Neuronal stem cell (in vitro differentiated cells): ENCODE data around the gene MAP3K9.

Source experiments
- DNase-seq: peaks from one replicate; pipeline ENCODE4 v3.0.0-alpha.2; 2013; ENCODE audit warnings: low spot score
- H2AFZ ChIP-seq: one replicate; pipeline ENCODE4 v1.6.1; 2013; ENCODE audit warnings: mild to moderate bottlenecking, low read length, inconsistent platforms
- H2AK5ac ChIP-seq: 2 replicates; pipeline ENCODE4 v1.6.1; 2013; ENCODE audit warnings: low read depth, mild to moderate bottlenecking, inconsistent platforms, low read length, moderate library complexity, mixed read lengths
- H2BK120ac ChIP-seq: 2 replicates; pipeline ENCODE4 v1.6.1; 2013; ENCODE audit warnings: low read depth, mild to moderate bottlenecking, inconsistent platforms, low read length, moderate library complexity, mixed read lengths
- H2BK12ac ChIP-seq: one replicate; pipeline ENCODE4 v1.6.1; 2013; ENCODE audit warnings: low read length, inconsistent platforms
- H2BK15ac ChIP-seq: 2 replicates; pipeline ENCODE4 v1.6.1; 2013; ENCODE audit warnings: mild to moderate bottlenecking, low read length, inconsistent platforms, mixed read lengths
- H2BK5ac ChIP-seq: one replicate; pipeline ENCODE4 v1.6.1; 2013; ENCODE audit warnings: inconsistent platforms, mild to moderate bottlenecking, low read length, moderate library complexity
- H3K14ac ChIP-seq: one replicate; pipeline ENCODE4 v1.6.1; 2013; ENCODE audit warnings: low read length, inconsistent platforms
- H3K18ac ChIP-seq: 2 replicates; pipeline ENCODE4 v1.6.1; 2013; ENCODE audit warnings: low read length, inconsistent platforms
- H3K23ac ChIP-seq: 2 replicates; pipeline ENCODE4 v1.6.1; 2013; ENCODE audit warnings: low read depth, mild to moderate bottlenecking, mixed read lengths, low read length, inconsistent platforms; ENCODE audit not compliant: poor library complexity
- H3K27ac ChIP-seq: replicated peaks from 3 replicates; pipeline ENCODE4 v1.5.1; 2013; ENCODE audit warnings: low read length, inconsistent platforms
- H3K27me3 ChIP-seq, 3 experiments: 2 replicates each; pipeline ENCODE4 v1.6.1; 2013; ENCODE audit warnings: low read length in 3 of 3, mild to moderate bottlenecking in 2 of 3, inconsistent platforms in 1 of 3, low read depth in 1 of 3, mixed read lengths in 1 of 3, moderate library complexity in 1 of 3; ENCODE audit not compliant: control insufficient read depth in 3 of 3, insufficient read depth in 3 of 3
- H3K36me3 ChIP-seq, 2 donors: replicated peaks in 1 of 2; 2 replicates each; pipeline ENCODE4 v1.6.1; 2013; ENCODE audit warnings: low read length in 2 of 2; ENCODE audit not compliant: control insufficient read depth in 2 of 2, insufficient read depth in 2 of 2
- H3K4ac ChIP-seq: 2 replicates; pipeline ENCODE4 v1.6.1; 2013; ENCODE audit warnings: inconsistent platforms, mild to moderate bottlenecking, low read length, moderate library complexity
- H3K4me1 ChIP-seq, 2 donors: 1 replicate in 1 of 2; 2 replicates in 1 of 2; pipeline ENCODE4 v1.6.1; 2013; ENCODE audit warnings: low read length in 2 of 2, low read depth in 1 of 2; ENCODE audit not compliant: control insufficient read depth in 2 of 2, insufficient read depth in 1 of 2
- H3K4me2 ChIP-seq: one replicate; pipeline ENCODE4 v1.6.1; 2013; ENCODE audit warnings: mild to moderate bottlenecking, low read length, inconsistent platforms; ENCODE audit not compliant: insufficient read depth, poor library complexity, severe bottlenecking
- H3K4me3 ChIP-seq, 2 donors: 2 replicates each; pipeline ENCODE4 v1.5.1; 2013; ENCODE audit warnings: low read length in 2 of 2, mild to moderate bottlenecking in 2 of 2, inconsistent platforms in 1 of 2, moderate library complexity in 1 of 2
- H3K79me1 ChIP-seq: one replicate; pipeline ENCODE4 v1.6.1; 2013; ENCODE audit warnings: low read depth, mild to moderate bottlenecking, inconsistent platforms, low read length, moderate library complexity
- H3K9ac ChIP-seq: one replicate; pipeline ENCODE4 v1.6.1; 2013; ENCODE audit warnings: mild to moderate bottlenecking, low read depth, low read length, inconsistent platforms; ENCODE audit not compliant: poor library complexity
- H3K9me3 ChIP-seq, 2 donors: replicated peaks in 1 of 2; 2 replicates each; pipeline versions ENCODE3 to v1.6.1; 2013; ENCODE audit warnings: low read length in 2 of 2, mild to moderate bottlenecking in 2 of 2, inconsistent platforms in 1 of 2, low read depth in 1 of 2, mixed read lengths in 1 of 2, moderate library complexity in 1 of 2; ENCODE audit not compliant: control insufficient read depth in 2 of 2, insufficient read depth in 1 of 2
- H4K8ac ChIP-seq: one replicate; pipeline ENCODE4 v1.6.1; 2013; ENCODE audit warnings: low read depth, mild to moderate bottlenecking, inconsistent platforms, low read length, moderate library complexity
- H4K91ac ChIP-seq: one replicate; pipeline ENCODE4 v1.6.1; 2013; ENCODE audit warnings: low read length, low read depth, mild to moderate bottlenecking, inconsistent platforms; ENCODE audit not compliant: poor library complexity
- WGBS, 2 donors: extraction: QIAGEN DNeasy Blood & Tissue Kit; methylation state at CpG; one replicate each; pipeline ENCODE4 v1.1.7; 2013; ENCODE audit warnings: missing lambda C conversion rate in 2 of 2, mixed read lengths in 1 of 2; ENCODE audit not compliant: insufficient read length in 2 of 2, insufficient replicate concordance in 1 of 2; ENCODE audit errors: extremely low coverage in 2 of 2; 5-methylcytosine and 5-hydroxymethylcytosine counted together

MAP3K9 gene

DNA sequence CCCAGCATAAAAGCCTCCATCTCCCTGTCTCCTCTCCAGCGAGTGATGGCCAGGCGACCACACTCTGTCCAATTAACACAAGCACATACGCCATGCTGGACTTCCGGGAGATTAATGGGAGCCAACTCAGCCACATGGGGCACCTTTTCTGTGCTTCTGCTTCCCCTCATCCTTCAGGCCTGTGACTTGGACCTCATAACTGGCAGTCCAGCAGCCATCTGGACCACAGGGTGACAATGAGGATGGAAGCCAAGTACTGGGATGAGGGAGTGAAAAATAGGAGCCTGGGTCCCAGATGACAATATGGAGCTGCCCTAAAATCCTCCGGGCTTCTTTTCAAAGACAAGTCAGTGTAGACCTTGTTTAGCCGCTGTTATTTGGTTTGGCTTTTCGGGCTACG lies 12.8 kb downstream of the MAP3K9 start:
- H3K36me3 ChIP-seq: peaks cover 13 to 18% of the 10 kb centered on the region in 2 donors
- no peak overlapping the region for H3K14ac ChIP-seq
- no peak overlapping the region for H3K18ac ChIP-seq
- no peak overlapping the region for H3K27ac ChIP-seq
- H2BK12ac ChIP-seq: no peak overlapping the region
- no CpG with 5 or more reads among the region's 8 CpGs for WGBS, 2 donors
- no peaks in the 10 kb centered on the region for H3K9me3 ChIP-seq
- H3K4me3 ChIP-seq: no peak overlapping the region
- no peak overlapping the region for H2BK5ac ChIP-seq
- H4K91ac ChIP-seq: no peak overlapping the region
- H3K27me3 ChIP-seq: no peaks in the 10 kb centered on the region
- peaks cover 0 to 1% of the 10 kb centered on the region in 2 donors for H3K4me1 ChIP-seq
- H4K8ac ChIP-seq: no peak overlapping the region
- no peak overlapping the region for H3K4me2 ChIP-seq
- H3K9ac ChIP-seq: no peak overlapping the region
- H2BK120ac ChIP-seq: no peak overlapping the region
- H2AK5ac ChIP-seq: no peak overlapping the region
- H3K23ac ChIP-seq: no peak overlapping the region
- H2BK15ac ChIP-seq: no peak overlapping the region
- peaks cover 2% of the 10 kb centered on the region for H3K79me1 ChIP-seq
- no peak overlapping the region for H2AFZ ChIP-seq
- no peak overlapping the region for H3K4ac ChIP-seq
- DNase-seq: no peak

DNA sequence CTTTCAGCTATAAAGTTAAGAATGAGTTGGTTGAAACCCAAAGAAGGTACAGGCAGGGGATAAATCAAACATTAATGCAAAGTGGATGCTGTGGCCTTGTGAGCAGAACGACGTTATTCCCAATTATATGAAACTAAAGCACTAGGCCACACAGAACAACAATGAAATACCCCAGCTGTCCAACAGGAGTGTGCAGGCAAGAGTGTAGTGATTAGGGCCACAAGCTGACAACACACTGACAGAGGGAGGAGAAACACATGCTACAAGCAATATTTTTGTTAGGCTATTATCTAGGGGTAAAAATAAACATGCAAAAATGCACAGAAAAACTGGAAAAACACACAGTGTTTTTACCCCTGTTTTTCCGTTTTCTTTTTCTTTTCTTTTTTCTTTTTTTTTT lies 15.0 kb downstream of the MAP3K9 start:
- no peak overlapping the region for H3K9ac ChIP-seq
- no peak for DNase-seq
- WGBS, 2 donors: no CpG with 5 or more reads among the region's 3 CpGs

DNA sequence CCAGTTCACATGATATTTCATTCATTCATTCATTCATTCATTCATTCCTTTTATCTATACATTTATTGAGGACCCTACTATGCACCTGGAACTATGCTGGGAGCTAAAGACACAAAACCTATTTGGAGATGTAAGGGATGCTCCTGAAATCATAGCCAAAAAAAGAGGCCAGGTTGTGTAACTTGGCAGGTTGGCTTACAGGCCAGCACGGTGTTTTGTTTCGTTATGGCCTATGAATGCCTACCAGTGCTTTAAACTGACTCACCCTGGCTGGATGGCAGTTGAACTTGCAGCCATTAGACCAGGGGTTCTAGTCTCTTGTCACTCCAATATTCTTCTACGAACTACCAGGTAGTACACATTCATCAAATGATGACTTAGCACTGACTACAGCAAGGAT lies 15.7 kb downstream of the MAP3K9 start:
- no peak overlapping the region for H3K9ac ChIP-seq
- H3K23ac ChIP-seq: no peak overlapping the region
- no peak overlapping the region for H2AFZ ChIP-seq
- no peak overlapping the region for H3K18ac ChIP-seq
- H3K4ac ChIP-seq: no peak overlapping the region
- no peak overlapping the region for H2AK5ac ChIP-seq
- no peak overlapping the region for H3K27ac ChIP-seq
- no peak for DNase-seq
- WGBS, 2 donors: no CpG with 5 or more reads among the region's 3 CpGs
- no peak overlapping the region for H4K8ac ChIP-seq
- no peak overlapping the region for H3K4me2 ChIP-seq
- no peak overlapping the region for H3K14ac ChIP-seq
- no peak overlapping the region for H2BK12ac ChIP-seq
- no peak overlapping the region for H4K91ac ChIP-seq
- H3K36me3 ChIP-seq: peaks cover 0 to 17% of the 10 kb centered on the region in 2 donors
- no peak overlapping the region for H2BK15ac ChIP-seq
- no peaks in the 10 kb centered on the region for H3K9me3 ChIP-seq
- no peak overlapping the region for H2BK5ac ChIP-seq
- H3K79me1 ChIP-seq: peaks cover 2% of the 10 kb centered on the region
- H2BK120ac ChIP-seq: no peak overlapping the region
- H3K4me3 ChIP-seq: no peak overlapping the region
- no peaks in the 10 kb centered on the region for H3K27me3 ChIP-seq
- H3K4me1 ChIP-seq: peaks cover 0 to 1% of the 10 kb centered on the region in 2 donors

More for the DNA sequence above, 15.0 kb downstream of the MAP3K9 start:
- H3K27ac ChIP-seq: no peak overlapping the region
- H2BK15ac ChIP-seq: no peak overlapping the region
- H4K91ac ChIP-seq: no peak overlapping the region
- no peak overlapping the region for H4K8ac ChIP-seq
- H3K27me3 ChIP-seq: no peaks in the 10 kb centered on the region
- no peak overlapping the region for H3K4ac ChIP-seq
- H3K4me1 ChIP-seq: peaks cover 0 to 1% of the 10 kb centered on the region in 2 donors
- H3K36me3 ChIP-seq: peaks cover 0 to 17% of the 10 kb centered on the region in 2 donors
- H3K14ac ChIP-seq: no peak overlapping the region
- H3K23ac ChIP-seq: no peak overlapping the region
- H2BK12ac ChIP-seq: no peak overlapping the region
- H2AK5ac ChIP-seq: no peak overlapping the region
- no peak overlapping the region for H3K4me2 ChIP-seq
- no peak overlapping the region for H2BK120ac ChIP-seq
- no peak overlapping the region for H3K4me3 ChIP-seq
- no peak overlapping the region for H3K18ac ChIP-seq
- peaks cover 2% of the 10 kb centered on the region for H3K79me1 ChIP-seq
- H2AFZ ChIP-seq: no peak overlapping the region
- H3K9me3 ChIP-seq: no peaks in the 10 kb centered on the region
- no peak overlapping the region for H2BK5ac ChIP-seq

DNA sequence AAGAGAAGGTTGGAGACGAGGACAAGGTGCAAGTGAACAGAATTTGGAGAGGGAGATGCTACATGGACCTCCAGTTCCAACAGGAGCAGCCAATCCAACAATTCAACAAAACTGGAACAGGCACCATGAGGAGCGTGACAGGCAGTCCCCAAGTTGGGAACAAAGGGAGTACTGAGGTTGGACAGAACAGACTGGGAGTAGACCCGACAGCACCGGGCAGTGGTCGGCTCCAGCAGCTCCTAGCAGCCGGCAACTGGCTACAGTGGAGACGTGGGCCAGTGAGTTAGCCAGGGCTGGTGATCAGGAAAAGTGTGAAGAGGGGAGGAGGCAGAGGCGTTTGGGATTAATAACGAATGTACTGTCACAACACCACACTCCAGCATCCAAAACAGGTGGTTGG lies 16.4 kb downstream of the MAP3K9 start:
- peaks cover 2% of the 10 kb centered on the region for H3K79me1 ChIP-seq
- peaks cover 0 to 1% of the 10 kb centered on the region in 2 donors for H3K4me1 ChIP-seq
- no peak overlapping the region for H2BK15ac ChIP-seq
- H4K8ac ChIP-seq: no peak overlapping the region
- H3K23ac ChIP-seq: no peak overlapping the region
- H4K91ac ChIP-seq: no peak overlapping the region
- H3K18ac ChIP-seq: no peak overlapping the region
- no peaks in the 10 kb centered on the region for H3K9me3 ChIP-seq
- no peak overlapping the region for H2BK12ac ChIP-seq
- no peak overlapping the region for H3K27ac ChIP-seq
- H2BK5ac ChIP-seq: no peak overlapping the region
- no peak overlapping the region for H2AK5ac ChIP-seq
- no CpG with 5 or more reads among the region's 9 CpGs for WGBS, 2 donors
- peaks cover 0 to 17% of the 10 kb centered on the region in 2 donors for H3K36me3 ChIP-seq
- H3K27me3 ChIP-seq: no peaks in the 10 kb centered on the region
- H3K14ac ChIP-seq: no peak overlapping the region
- DNase-seq: no peak
- H3K4ac ChIP-seq: no peak overlapping the region
- H2AFZ ChIP-seq: no peak overlapping the region
- H3K4me3 ChIP-seq: no peak overlapping the region
- no peak overlapping the region for H3K9ac ChIP-seq
- H2BK120ac ChIP-seq: no peak overlapping the region
- no peak overlapping the region for H3K4me2 ChIP-seq
